SK-N-SH (cell line): ENCODE measurements around the gene ATP2B2. TPM values are rescaled to one million over a fixed set of nuclear protein-coding genes. Genes with fewer than 3 reads are reported as not detected.

Experiments used
- CTCF ChIA-PET: fragments of 300-600, 350-600 bp; formaldehyde crosslinking; extraction: SDS; loops from one replicate; lab custom pipeline; 2021; lab: Yijun Ruan, JAX
- POLR2A ChIA-PET: fragments of 350-600 bp; sonication (Branson Sonifier 250); formaldehyde crosslinking; extraction: SDS; loops from one replicate; lab custom pipeline; 2020; ENCODE audit warnings: antibody characterized with exemption, inconsistent platforms; lab: Yijun Ruan, JAX
- DNase-seq: peaks from one replicate; pipeline ENCODE4 v3.0.0; 2012
- H2AFZ ChIP-seq: fragments of 200-600 bp; sonication (generic); 2 replicates; pipeline ENCODE4 v1.8.1; 2016; ENCODE audit warnings: antibody characterized with exemption, mild to moderate bottlenecking, low read depth
- H3F3A ChIP-seq: fragments of 200-600 bp; sonication (generic); replicated peaks from 2 replicates; pipeline ENCODE3; 2016; ENCODE audit warnings: antibody characterized with exemption, mild to moderate bottlenecking; ENCODE audit not compliant: insufficient read depth
- H3K27ac ChIP-seq, 2 experiments: fragments of 200-500 bp in 1 of 2; fragments of 200-600 bp in 1 of 2; sonication (Bioruptor generic) in 1 of 2; sonication (generic), shearing (Covaris generic) in 1 of 2; 2 replicates each; pipeline versions ENCODE4 v1.5.1 to v1.6.1; 2014 to 2016; ENCODE audit warnings: low read depth in 2 of 2, inconsistent platforms in 1 of 2, low read length in 1 of 2, mild to moderate bottlenecking in 1 of 2, mixed read lengths in 1 of 2
- H3K27me3 ChIP-seq: fragments of 200-600 bp; sonication (generic), shearing (Covaris generic); 2 replicates; pipeline ENCODE4 v1.6.1; 2016; ENCODE audit warnings: mixed run types; ENCODE audit not compliant: insufficient read depth
- H3K36me3 ChIP-seq, 2 experiments: fragments of 200-500 bp in 1 of 2; fragments of 200-600 bp in 1 of 2; sonication (Bioruptor generic) in 1 of 2; sonication (generic) in 1 of 2; replicated peaks in 1 of 2; 2 replicates each; pipeline versions ENCODE3 to v1.5.1; 2014 to 2016; ENCODE audit warnings: low read length in 1 of 2, mild to moderate bottlenecking in 1 of 2; ENCODE audit not compliant: insufficient read depth in 2 of 2, control insufficient read depth in 1 of 2
- H3K4me1 ChIP-seq, 2 experiments: fragments of 200-500 bp in 1 of 2; fragments of 200-600 bp in 1 of 2; sonication (Bioruptor generic) in 1 of 2; sonication (generic), shearing (Covaris generic) in 1 of 2; 2 replicates each; pipeline versions ENCODE4 v1.5.1 to v1.6.1; 2014 to 2016; ENCODE audit warnings: low read depth in 1 of 2, low read length in 1 of 2, mixed run types in 1 of 2; ENCODE audit not compliant: insufficient read depth in 2 of 2, control insufficient read depth in 1 of 2
- H3K4me2 ChIP-seq: fragments of 200-600 bp; sonication (generic), shearing (Covaris generic); 2 replicates; pipeline ENCODE4 v1.6.1; 2017; ENCODE audit warnings: mixed run types
- H3K4me3 ChIP-seq, 2 experiments: fragments of 200-500 bp in 1 of 2; fragments of 200-600 bp in 1 of 2; sonication (Bioruptor generic) in 1 of 2; sonication (generic), shearing (Covaris generic) in 1 of 2; 2 replicates each; pipeline versions ENCODE4 v1.5.1 to v1.8.1; 2014 to 2016; ENCODE audit warnings: low read depth in 2 of 2, inconsistent platforms in 1 of 2, low read length in 1 of 2, mild to moderate bottlenecking in 1 of 2, mixed read lengths in 1 of 2, moderate library complexity in 1 of 2
- H3K79me2 ChIP-seq: fragments of 200-600 bp; sonication (generic); 2 replicates; pipeline ENCODE4 v1.8.1; 2017; ENCODE audit warnings: mild to moderate bottlenecking; ENCODE audit not compliant: insufficient read depth
- H3K9ac ChIP-seq: fragments of 200-600 bp; sonication (generic); 2 replicates; pipeline ENCODE4 v1.6.1; 2017; ENCODE audit warnings: mixed run types
- H3K9me2 ChIP-seq: fragments of 200-600 bp; sonication (generic); 2 replicates; pipeline ENCODE4 v1.6.1; 2017; ENCODE audit warnings: mixed run types
- H3K9me3 ChIP-seq: fragments of 200-600 bp; sonication (generic); 2 replicates; pipeline ENCODE4 v1.6.1; 2017; ENCODE audit warnings: mixed run types, mild to moderate bottlenecking, moderate library complexity
- H4K20me1 ChIP-seq: fragments of 200-600 bp; sonication (generic); 2 replicates; pipeline ENCODE4 v1.6.1; 2017; ENCODE audit warnings: mild to moderate bottlenecking, mixed run types; ENCODE audit not compliant: insufficient read depth
- ELF1 ChIP-seq: IDR thresholded peaks from 2 replicates; pipeline ENCODE4 v1.4.0; 2012
- EP300 ChIP-seq, 2 experiments: IDR thresholded peaks; 2 replicates each; pipeline versions ENCODE4 v1.4.0 to v1.6.1; 2012; ENCODE audit warnings: borderline replicate concordance in 1 of 2, low read depth in 1 of 2, low read length in 1 of 2
- EZH2phosphoT487 ChIP-seq: fragments of 200-600 bp; sonication (generic); IDR thresholded peaks from 2 replicates; pipeline ENCODE4 v1.6.1; 2017; ENCODE audit warnings: low read depth, mixed run types, mild to moderate bottlenecking, antibody characterized with exemption, moderate library complexity, borderline replicate concordance
- FOXJ3 ChIP-seq: sonication (generic); formaldehyde crosslinking; IDR thresholded peaks from 2 replicates; pipeline ENCODE4 v1.5.1; 2020; ENCODE audit warnings: mild to moderate bottlenecking, missing genetic modification reagents
- GABPA ChIP-seq: IDR thresholded peaks from 2 replicates; pipeline ENCODE4 v1.4.0; 2012; ENCODE audit warnings: low read depth, mild to moderate bottlenecking
- GATA2 ChIP-seq: sonication (generic); formaldehyde crosslinking; IDR thresholded peaks from 2 replicates; pipeline ENCODE4 v1.5.0; 2020; ENCODE audit warnings: mild to moderate bottlenecking, missing genetic modification reagents
- IRF3 ChIP-seq: fragments of 150-350 bp; IDR thresholded peaks from 2 replicates; pipeline ENCODE4 v1.6.1; 2016; ENCODE audit warnings: mild to moderate bottlenecking, low read depth, low read length
- MEF2A ChIP-seq: IDR thresholded peaks from 2 replicates; pipeline ENCODE4 v1.4.0; 2012; ENCODE audit warnings: low read depth, borderline replicate concordance
- MXI1 ChIP-seq: IDR thresholded peaks from 2 replicates; pipeline ENCODE4 v1.6.1; 2012; ENCODE audit warnings: mild to moderate bottlenecking, low read depth, low read length, improper control_type of control experiment
- NFIC ChIP-seq: IDR thresholded peaks from 2 replicates; pipeline ENCODE4 v1.4.0; 2012; ENCODE audit warnings: borderline replicate concordance
- RCOR1 ChIP-seq: fragments of 150-350 bp; IDR thresholded peaks from 2 replicates; pipeline ENCODE4 v1.6.1; 2017; ENCODE audit warnings: antibody characterized with exemption, low read length
- RXRA ChIP-seq: IDR thresholded peaks from 2 replicates; pipeline ENCODE4 v1.4.0; 2012; ENCODE audit warnings: low read depth, mild to moderate bottlenecking, borderline replicate concordance
- SIN3A ChIP-seq: IDR thresholded peaks from 2 replicates; pipeline ENCODE4 v1.6.1; 2012; ENCODE audit warnings: low read depth, mild to moderate bottlenecking, low read length, moderate library complexity, borderline replicate concordance
- SMC3 ChIP-seq: IDR thresholded peaks from 2 replicates; pipeline ENCODE4 v1.6.1; 2012; ENCODE audit warnings: low read depth, low read length, improper control_type of control experiment
- TAF1 ChIP-seq: IDR thresholded peaks from 2 replicates; pipeline ENCODE4 v1.6.1; 2012; ENCODE audit warnings: low read depth, mild to moderate bottlenecking, low read length, moderate library complexity, borderline replicate concordance
- TEAD4 ChIP-seq: IDR thresholded peaks from 2 replicates; pipeline ENCODE4 v1.4.0; 2012; ENCODE audit warnings: mild to moderate bottlenecking, borderline replicate concordance; ENCODE audit not compliant: insufficient read depth
- USF1 ChIP-seq: IDR thresholded peaks from 2 replicates; pipeline ENCODE4 v1.4.0; 2012; ENCODE audit warnings: low read depth, borderline replicate concordance
- YY1 ChIP-seq: IDR thresholded peaks from 2 replicates; pipeline ENCODE4 v1.4.0; 2012; ENCODE audit warnings: low read depth, mild to moderate bottlenecking
- WGBS: methylation state at CpG from one replicate; pipeline ENCODE4 v1.1.6; 2017; ENCODE audit warnings: low lambda C conversion rate; 5-methylcytosine and 5-hydroxymethylcytosine counted together
- polyA plus RNA-seq, 3 experiments: library from polyadenylated mRNA; depleted of rRNA; stranded (reverse); fragments of >200 nt; gene quantifications; 2 replicates each; pipeline ENCODE4 v1.2.3, GENCODE V29; 2012
- TF ChIP-seq, protein P1 (sequence below): fragments of 200-600 bp; sonication (generic); IDR thresholded peaks from 2 replicates; pipeline ENCODE4 v1.6.1; 2017; ENCODE audit warnings: antibody characterized with exemption, mild to moderate bottlenecking, moderate library complexity
- TF ChIP-seq, protein P2 (sequence below): fragments of 150-350 bp; IDR thresholded peaks from 2 replicates; pipeline ENCODE4 v1.6.1; 2017; ENCODE audit warnings: antibody characterized with exemption, low read length, low read depth, borderline replicate concordance

Gene ATP2B2
- polyA plus RNA-seq, 1 of the 3 experiments (the other 2 are of a cell fraction), result 0.15 TPM

GRCh38 chr3:10330319-10330718 lies 175.1 kb downstream of the ATP2B2 start:
- 50% methylated on average over 10 of the region's 12 CpGs for WGBS
- no peaks in the 10 kb centered on the region for H4K20me1 ChIP-seq
- POLR2A ChIA-PET, result no interaction called here
- H3K4me1 ChIP-seq, result no peaks in the 10 kb centered on the region
- H3K4me3 ChIP-seq, result no peak overlapping the region
- H3K9me2 ChIP-seq, result no peaks in the 10 kb centered on the region
- H3K27ac ChIP-seq, result no peak overlapping the region
- peaks cover 55% of the 10 kb centered on the region; the same call in 1 of the 2 replicates for H3K27me3 ChIP-seq
- no peaks in the 10 kb centered on the region for H3K9me3 ChIP-seq
- H3K9ac ChIP-seq, result no peak overlapping the region
- no peak for DNase-seq
- CTCF ChIA-PET, result interaction anchor here (1.0 to 4.2 kb wide), 3 partner anchors 13 to 408 kb away, joined by 3 to 16 read pairs (median 16); no protein-coding TSS in a partner anchor
- no peaks in the 10 kb centered on the region for H3K79me2 ChIP-seq
- no peak overlapping the region for H2AFZ ChIP-seq
- no peak overlapping the region for H3K4me2 ChIP-seq
- no peaks in the 10 kb centered on the region for H3K36me3 ChIP-seq
- H3F3A ChIP-seq, result no peaks in the 10 kb centered on the region
- TF ChIP-seq GATA2 (CRISPR knock-in tag) (no peak), IRF3 (no peak), RXRA (no peak), EZH2phosphoT487 (no peak), USF1 (no peak), RCOR1 (no peak), TEAD4 (no peak), YY1 (no peak), FOXJ3 (CRISPR knock-in tag) (no peak)
- TF ChIP-seq, protein P1, sequence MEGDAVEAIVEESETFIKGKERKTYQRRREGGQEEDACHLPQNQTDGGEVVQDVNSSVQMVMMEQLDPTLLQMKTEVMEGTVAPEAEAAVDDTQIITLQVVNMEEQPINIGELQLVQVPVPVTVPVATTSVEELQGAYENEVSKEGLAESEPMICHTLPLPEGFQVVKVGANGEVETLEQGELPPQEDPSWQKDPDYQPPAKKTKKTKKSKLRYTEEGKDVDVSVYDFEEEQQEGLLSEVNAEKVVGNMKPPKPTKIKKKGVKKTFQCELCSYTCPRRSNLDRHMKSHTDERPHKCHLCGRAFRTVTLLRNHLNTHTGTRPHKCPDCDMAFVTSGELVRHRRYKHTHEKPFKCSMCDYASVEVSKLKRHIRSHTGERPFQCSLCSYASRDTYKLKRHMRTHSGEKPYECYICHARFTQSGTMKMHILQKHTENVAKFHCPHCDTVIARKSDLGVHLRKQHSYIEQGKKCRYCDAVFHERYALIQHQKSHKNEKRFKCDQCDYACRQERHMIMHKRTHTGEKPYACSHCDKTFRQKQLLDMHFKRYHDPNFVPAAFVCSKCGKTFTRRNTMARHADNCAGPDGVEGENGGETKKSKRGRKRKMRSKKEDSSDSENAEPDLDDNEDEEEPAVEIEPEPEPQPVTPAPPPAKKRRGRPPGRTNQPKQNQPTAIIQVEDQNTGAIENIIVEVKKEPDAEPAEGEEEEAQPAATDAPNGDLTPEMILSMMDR, result no peak

DNA sequence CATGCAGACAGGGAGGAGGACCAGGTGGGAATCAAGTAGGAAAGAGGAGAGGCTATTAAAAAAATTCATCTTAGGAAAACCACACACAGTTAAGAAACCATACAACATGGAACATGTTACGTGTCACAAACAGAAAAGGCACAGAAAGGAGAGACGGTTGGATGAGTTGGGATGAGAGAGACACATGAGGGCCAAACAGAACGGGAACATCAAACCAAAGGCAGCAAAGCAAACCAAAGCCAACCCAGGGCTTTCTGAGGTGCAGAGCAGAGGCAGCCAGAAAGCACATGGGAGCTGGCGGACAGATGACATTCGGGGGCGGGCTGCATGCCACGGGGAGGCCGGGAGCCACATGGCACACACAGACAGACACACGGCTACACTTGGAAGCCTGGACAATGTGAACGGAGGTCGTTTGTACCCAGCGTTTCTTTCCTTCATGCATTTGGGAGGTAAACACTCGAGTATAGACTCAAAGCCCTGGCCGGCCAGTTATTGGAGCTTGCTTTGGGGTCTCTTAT lies 175.8 kb downstream of the ATP2B2 start:
- H4K20me1 ChIP-seq, result no peaks in the 10 kb centered on the region
- H2AFZ ChIP-seq, result no peak overlapping the region
- H3K27me3 ChIP-seq, result peaks cover 57% of the 10 kb centered on the region; the same call in 1 of the 2 replicates
- H3F3A ChIP-seq, result no peaks in the 10 kb centered on the region
- H3K4me3 ChIP-seq, result no peak overlapping the region
- H3K27ac ChIP-seq, result no peak overlapping the region
- no peaks in the 10 kb centered on the region for H3K79me2 ChIP-seq
- CTCF ChIA-PET, result interaction anchor here (1.0 to 4.2 kb wide), 3 partner anchors 14 to 409 kb away, joined by 3 to 16 read pairs (median 16); no protein-coding TSS in a partner anchor
- 38% methylated on average over 9 of the region's 14 CpGs for WGBS
- POLR2A ChIA-PET, result no interaction called here
- no peak overlapping the region for H3K9ac ChIP-seq
- no peak overlapping the region for H3K4me2 ChIP-seq
- H3K9me3 ChIP-seq, result no peaks in the 10 kb centered on the region
- TF ChIP-seq SIN3A (no peak), SMC3 (no peak), NFIC (no peak), IRF3 (no peak), EP300 (IDR thresholded peaks at IDR 0.05; ENCODE audit: borderline replicate concordance in 1 of 2, low read depth in 1 of 2, low read length in 1 of 2) (no peak), GABPA (no peak), MXI1 (no peak), ELF1 (no peak), FOXJ3 (CRISPR knock-in tag) (no peak), GATA2 (CRISPR knock-in tag) (no peak), MEF2A (no peak), USF1 (no peak), TAF1 (no peak)
- TF ChIP-seq, protein P2, sequence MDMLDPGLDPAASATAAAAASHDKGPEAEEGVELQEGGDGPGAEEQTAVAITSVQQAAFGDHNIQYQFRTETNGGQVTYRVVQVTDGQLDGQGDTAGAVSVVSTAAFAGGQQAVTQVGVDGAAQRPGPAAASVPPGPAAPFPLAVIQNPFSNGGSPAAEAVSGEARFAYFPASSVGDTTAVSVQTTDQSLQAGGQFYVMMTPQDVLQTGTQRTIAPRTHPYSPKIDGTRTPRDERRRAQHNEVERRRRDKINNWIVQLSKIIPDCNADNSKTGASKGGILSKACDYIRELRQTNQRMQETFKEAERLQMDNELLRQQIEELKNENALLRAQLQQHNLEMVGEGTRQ, result no peak
- no peaks in the 10 kb centered on the region for H3K36me3 ChIP-seq
- no peaks in the 10 kb centered on the region for H3K4me1 ChIP-seq
- DNase-seq, result no peak
- H3K9me2 ChIP-seq, result no peaks in the 10 kb centered on the region
